ENCODE results near the gene TRIM72. TPM values are rescaled to one million over a fixed set of nuclear protein-coding genes. Genes with fewer than 3 reads are reported as not detected.

TRIM72 gene
- total and polyA plus RNA-seq, 9 of the 15 experiments (the other 6 are each of a cell fraction or from before 2014, with no cell fraction given) = under 0.01 TPM; not detected in 8

GRCh38 chr16:31201582-31202413, 12.1 kb upstream of the TRIM72 start (continued):
- TF ChIP-seq PHF8 (IDR thresholded peaks at IDR 0.05; ENCODE audit: borderline replicate concordance, low read length) = 0 out of 2 replicates have a peak, but pooled peaks have one; percentile 13
- no peak for TF ChIP-seq NFIX (CRISPR knock-in tag; IDR thresholded peaks at IDR 0.05; ENCODE audit: low read depth)
- peak; percentile 62; the same call in 1 of the 2 replicates for TF ChIP-seq ZNF282 (CRISPR knock-in tag; IDR thresholded peaks at IDR 0.05)
- TF ChIP-seq KDM5B (IDR thresholded peaks at IDR 0.05; ENCODE audit: insufficient replicate concordance, low read depth, low read length) = peak; percentile 70
- TF ChIP-seq ZNF436 (CRISPR knock-in tag; IDR thresholded peaks at IDR 0.05) = no peak
- peak in 1 of 2 experiments; percentile 18; a peak in 1 of 3 replicates for TF ChIP-seq CBX3 (IDR thresholded peaks at IDR 0.05; ENCODE audit: borderline replicate concordance in 1 of 2, low read length in 2 of 2)
- TF ChIP-seq ZNF41 (CRISPR knock-in tag; conservative IDR thresholded peaks at IDR 0.05) = no peak
- no peak for TF ChIP-seq CTCF (IDR thresholded peaks at IDR 0.05 in 2 of 3, conservative IDR thresholded peaks at IDR 0.05 in 1 of 3; ENCODE audit: insufficient read depth in 2 of 3, low read depth in 1 of 3, low read length in 3 of 3)
- no peak for TF ChIP-seq GMEB1 (CRISPR knock-in tag; IDR thresholded peaks at IDR 0.05)
- TF ChIP-seq NFIC (IDR thresholded peaks at IDR 0.05) = peak; percentile 57
- 0 out of 2 replicates have a peak, but pooled peaks have one; percentile 16 for TF ChIP-seq ZNF143 (CRISPR knock-in tag; IDR thresholded peaks at IDR 0.05)
- TF ChIP-seq POLR2A (conservative IDR thresholded peaks at IDR 0.05) = peak; percentile 50
- peak; percentile 55 for TF ChIP-seq ARID4B (CRISPR knock-in tag; IDR thresholded peaks at IDR 0.05)
- TF ChIP-seq GABPB2 (CRISPR knock-in tag; conservative IDR thresholded peaks at IDR 0.05) = no peak
- no peak for TF ChIP-seq ZFP1 (CRISPR knock-in tag; IDR thresholded peaks at IDR 0.05)
- TF ChIP-seq BMI1 (IDR thresholded peaks at IDR 0.05; ENCODE audit: low read length) = no peak
- peak; percentile 56 for TF ChIP-seq TFAP4 (CRISPR knock-in tag; IDR thresholded peaks at IDR 0.05; ENCODE audit: borderline replicate concordance)
- no peak for TF ChIP-seq RBM25 (IDR thresholded peaks at IDR 0.05; ENCODE audit: low read depth, low read length, severe bottlenecking)
- TF ChIP-seq ARID1B (IDR thresholded peaks at IDR 0.05) = 0 out of 2 replicates have a peak, but pooled peaks have one; percentile 5

Measured in K562 (cell line).